ENCODE measurements around the gene PARD3.

Gene PARD3

GRCh38 chr10:34119456-34119855, 695.6 kb downstream of the PARD3 start:
- no peak for DNase-seq (ENCODE audit: low read depth in 2 of 2, low spot score in 1 of 2)

- no peak for DNase-seq (ENCODE audit: low read depth in 2 of 2, low spot score in 1 of 2)
These were observed 698.3 kb downstream of the PARD3 start for GRCh38 chr10:34116681-34117271.

- DNase-seq (ENCODE audit: low read depth in 2 of 2, low spot score in 1 of 2): no peak
These were observed 698.9 kb downstream of the PARD3 start for GRCh38 chr10:34116220-34116641.

GRCh38 chr10:34114914-34115313, 700.2 kb downstream of the PARD3 start:
- DNase-seq (ENCODE audit: low read depth in 2 of 2, low spot score in 1 of 2): no peak

- no peak for DNase-seq (ENCODE audit: low read depth in 2 of 2, low spot score in 1 of 2)
These were observed 701.4 kb downstream of the PARD3 start for GRCh38 chr10:34113504-34114225.

- no peak for DNase-seq (ENCODE audit: low read depth in 2 of 2, low spot score in 1 of 2)
These were observed 702.8 kb downstream of the PARD3 start for GRCh38 chr10:34112171-34112782.

GRCh38 chr10:34111179-34111578, 703.9 kb downstream of the PARD3 start:
- DNase-seq (ENCODE audit: low read depth in 2 of 2, low spot score in 1 of 2): no peak

- no peak for DNase-seq (ENCODE audit: low read depth in 2 of 2, low spot score in 1 of 2)
These were observed 705.0 kb downstream of the PARD3 start for GRCh38 chr10:34109952-34110702.

- no peak for DNase-seq (ENCODE audit: low read depth in 2 of 2, low spot score in 1 of 2)
These were observed 705.6 kb downstream of the PARD3 start for GRCh38 chr10:34109495-34109894.

- DNase-seq (ENCODE audit: low read depth in 2 of 2, low spot score in 1 of 2): no peak
These were observed 707.2 kb downstream of the PARD3 start for GRCh38 chr10:34107626-34108516.

GRCh38 chr10:34106356-34106885, 708.7 kb downstream of the PARD3 start:
- no peak for DNase-seq (ENCODE audit: low read depth in 2 of 2, low spot score in 1 of 2)

GRCh38 chr10:34104829-34105572, 710.1 kb downstream of the PARD3 start:
- no peak for DNase-seq (ENCODE audit: low read depth in 2 of 2, low spot score in 1 of 2)

- no peak for DNase-seq (ENCODE audit: low read depth in 2 of 2, low spot score in 1 of 2)
These were observed 712.1 kb downstream of the PARD3 start for GRCh38 chr10:34102893-34103506.

- DNase-seq (ENCODE audit: low read depth in 2 of 2, low spot score in 1 of 2): no peak
These were observed 712.8 kb downstream of the PARD3 start for GRCh38 chr10:34102237-34102673.

- no peak for DNase-seq (ENCODE audit: low read depth in 2 of 2, low spot score in 1 of 2)
These were observed 714.1 kb downstream of the PARD3 start for GRCh38 chr10:34101001-34101400.

- no peak for DNase-seq (ENCODE audit: low read depth in 2 of 2, low spot score in 1 of 2)
These were observed 716.1 kb downstream of the PARD3 start for GRCh38 chr10:34098821-34099567.

- no peak for DNase-seq (ENCODE audit: low read depth in 2 of 2, low spot score in 1 of 2)
These were observed 717.4 kb downstream of the PARD3 start for GRCh38 chr10:34097682-34098081.

- DNase-seq (ENCODE audit: low read depth in 2 of 2, low spot score in 1 of 2): no peak
These were observed 720.1 kb downstream of the PARD3 start for GRCh38 chr10:34094961-34095360.
